Effector CD8-positive, alpha-beta T cell (primary cell): ENCODE data around the gene MCM5.
"Not testable (repeated sequence)": the region's sequence is repeated elsewhere in the genome, so short reads cannot be mapped to it uniquely, and the experiment has no call there.

ENCODE experiments used
- DNase-seq: peaks from one replicate; lab custom pipeline; 2025; lab: John Stamatoyannopoulos, UW

MCM5 gene

GRCh38 chr22:35379146-35379993 is 20.6 kb upstream of the MCM5 start:
- DNase-seq, result no peak

GRCh38 chr22:35380013-35380412 is 19.9 kb upstream of the MCM5 start:
- DNase-seq, result no peak

- no peak for DNase-seq
These were observed 19.2 kb upstream of the MCM5 start, which contains the start of gene HMOX1 for GRCh38 chr22:35380537-35381423. Gene HMOX1 (plus strand): TSS chr22:35381096. CDS start chr22:35381174, 78 bp downstream.

DNA sequence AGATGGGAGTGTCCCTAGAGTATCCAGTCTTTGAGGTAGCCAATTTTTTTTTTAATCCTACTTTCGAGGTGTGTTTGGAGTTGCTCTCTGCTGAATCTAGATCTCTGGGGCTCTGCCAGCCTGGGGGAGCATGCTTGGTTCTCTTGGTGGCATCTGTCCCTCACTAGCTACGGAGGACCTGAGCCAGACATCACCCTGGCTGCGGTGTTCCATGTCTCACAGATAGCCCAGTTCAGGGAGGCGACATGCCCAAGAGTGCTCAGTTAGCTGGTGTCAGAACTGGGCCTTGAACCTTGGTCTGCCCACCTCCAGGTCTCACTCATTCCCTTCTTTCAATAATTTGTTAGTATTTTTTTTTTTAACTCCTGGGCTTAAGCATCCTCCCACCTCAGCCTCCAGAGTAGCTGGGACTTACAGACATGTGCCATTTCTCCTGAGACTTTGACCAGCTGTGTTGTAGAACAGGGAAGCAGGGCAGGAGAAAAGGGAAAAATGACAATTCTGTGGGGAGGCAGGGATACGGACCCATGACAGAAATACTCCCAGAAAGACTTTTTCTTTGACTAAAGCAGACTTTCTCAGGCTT is 18.4 kb upstream of the MCM5 start:
- no peak for DNase-seq

GRCh38 chr22:35383679-35384071 is 16.3 kb upstream of the MCM5 start:
- DNase-seq, result no peak

DNA sequence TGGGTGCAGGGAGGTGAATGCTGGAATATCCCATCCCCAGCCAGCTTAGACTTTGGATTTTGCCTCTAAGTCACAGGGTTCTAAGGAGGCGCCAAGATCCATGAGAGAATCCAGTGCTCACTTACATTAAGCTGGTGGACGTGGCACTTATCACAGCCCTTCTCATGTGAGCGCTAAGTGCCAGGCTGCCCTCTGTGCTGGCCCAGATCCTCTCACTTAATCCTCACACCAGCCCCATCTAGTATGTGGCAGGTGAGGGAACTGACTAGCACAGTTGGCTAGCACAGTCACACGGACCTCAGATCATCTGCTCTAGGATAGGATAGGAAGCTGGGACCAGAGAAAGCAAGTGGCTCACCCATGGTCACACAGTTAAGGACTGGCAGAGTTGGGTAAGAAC is 15.4 kb upstream of the MCM5 start:
- DNase-seq, result no peak

GRCh38 chr22:35384975-35385588 is 14.9 kb upstream of the MCM5 start:
- DNase-seq, result no peak

GRCh38 chr22:35386670-35387288 is 13.2 kb upstream of the MCM5 start:
- DNase-seq, result no peak

- no peak for DNase-seq
These were observed 9.0 kb upstream of the MCM5 start for GRCh38 chr22:35390933-35391332.

DNA sequence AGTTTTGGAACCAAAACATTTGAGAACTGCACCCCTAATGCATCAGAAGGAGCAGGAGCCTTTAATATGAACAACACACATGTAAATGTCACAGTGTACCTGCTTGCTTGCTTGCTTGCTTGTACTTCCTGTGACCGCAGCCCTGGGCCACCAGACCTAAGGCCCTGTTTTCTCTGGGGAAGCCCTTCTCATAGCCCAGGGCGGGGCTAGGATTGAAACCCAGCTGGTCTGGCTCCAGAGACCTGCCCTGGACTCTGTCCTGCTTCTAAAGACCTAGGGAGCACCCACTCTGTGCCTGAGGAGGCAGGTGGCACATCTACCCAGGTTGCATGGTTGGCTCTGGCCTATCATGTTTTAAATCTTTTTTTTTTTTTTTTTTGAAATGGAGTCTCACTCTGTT is 7.6 kb upstream of the MCM5 start:
- no peak for DNase-seq

DNA sequence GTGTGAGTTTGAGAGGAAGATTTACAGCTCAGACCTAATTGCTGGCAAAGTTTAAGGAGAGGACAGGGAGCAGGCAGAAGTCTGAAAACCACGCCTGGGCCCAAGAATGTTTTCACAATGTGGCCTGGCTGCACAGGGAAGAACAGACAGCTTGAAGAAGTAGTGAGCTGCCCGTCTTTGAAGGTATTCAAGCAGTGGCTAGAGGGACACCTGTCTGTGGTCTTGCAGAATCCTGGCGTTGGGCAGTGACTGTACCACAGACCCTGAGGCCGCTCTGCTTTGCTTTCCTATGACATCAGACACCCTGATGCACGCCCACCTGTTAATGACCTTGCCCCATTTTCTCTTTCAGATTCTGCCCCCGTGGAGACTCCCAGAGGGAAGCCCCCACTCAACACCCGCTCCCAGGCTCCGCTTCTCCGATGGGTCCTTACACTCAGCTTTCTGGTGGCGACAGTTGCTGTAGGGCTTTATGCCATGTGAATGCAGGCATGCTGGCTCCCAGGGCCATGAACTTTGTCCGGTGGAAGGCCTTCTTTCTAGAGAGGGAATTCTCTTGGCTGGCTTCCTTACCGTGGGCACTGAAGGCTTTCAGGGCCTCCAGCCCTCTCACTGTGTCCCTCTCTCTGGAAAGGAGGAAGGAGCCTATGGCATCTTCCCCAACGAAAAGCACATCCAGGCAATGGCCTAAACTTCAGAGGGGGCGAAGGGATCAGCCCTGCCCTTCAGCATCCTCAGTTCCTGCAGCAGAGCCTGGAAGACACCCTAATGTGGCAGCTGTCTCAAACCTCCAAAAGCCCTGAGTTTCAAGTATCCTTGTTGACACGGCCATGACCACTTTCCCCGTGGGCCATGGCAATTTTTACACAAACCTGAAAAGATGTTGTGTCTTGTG is 6.6 kb upstream of the MCM5 start:
- DNase-seq, result no peak

DNA sequence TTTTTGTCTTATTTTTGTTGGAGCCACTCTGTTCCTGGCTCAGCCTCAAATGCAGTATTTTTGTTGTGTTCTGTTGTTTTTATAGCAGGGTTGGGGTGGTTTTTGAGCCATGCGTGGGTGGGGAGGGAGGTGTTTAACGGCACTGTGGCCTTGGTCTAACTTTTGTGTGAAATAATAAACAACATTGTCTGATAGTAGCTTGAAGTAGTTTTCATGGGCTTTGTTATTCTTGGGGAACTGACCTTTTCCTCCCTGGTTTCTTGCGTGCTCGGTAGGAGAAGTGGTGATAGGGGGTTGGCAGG is 6.0 kb upstream of the MCM5 start:
- DNase-seq, result no peak

GRCh38 chr22:35394810-35395563 is 5.0 kb upstream of the MCM5 start:
- DNase-seq, result no peak

- not testable (repeated sequence) for DNase-seq
These were observed 3.3 kb upstream of the MCM5 start for GRCh38 chr22:35396622-35397021.

- no peak for DNase-seq
These were observed 2.6 kb upstream of the MCM5 start for GRCh38 chr22:35397095-35397904.

- DNase-seq, result no peak
These were observed 1.4 kb upstream of the MCM5 start for GRCh38 chr22:35398591-35398973.

GRCh38 chr22:35399114-35399677 is 744 bp upstream of the MCM5 start:
- no peak for DNase-seq

DNA sequence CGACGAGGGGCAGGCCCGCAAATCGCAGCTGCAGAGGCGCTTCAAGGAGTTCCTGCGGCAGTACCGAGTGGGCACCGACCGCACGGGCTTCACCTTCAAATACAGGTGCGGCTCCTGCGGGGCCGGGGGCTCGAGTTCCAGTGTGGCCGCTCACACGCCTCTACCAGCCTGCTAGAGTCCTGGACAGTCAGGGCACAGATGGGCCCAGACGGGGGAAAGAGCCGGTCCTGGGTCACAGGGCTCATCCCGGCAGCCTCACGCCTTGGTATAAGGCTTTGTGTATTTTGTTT is 506 bp downstream of the MCM5 start:
- no peak for DNase-seq

DNA sequence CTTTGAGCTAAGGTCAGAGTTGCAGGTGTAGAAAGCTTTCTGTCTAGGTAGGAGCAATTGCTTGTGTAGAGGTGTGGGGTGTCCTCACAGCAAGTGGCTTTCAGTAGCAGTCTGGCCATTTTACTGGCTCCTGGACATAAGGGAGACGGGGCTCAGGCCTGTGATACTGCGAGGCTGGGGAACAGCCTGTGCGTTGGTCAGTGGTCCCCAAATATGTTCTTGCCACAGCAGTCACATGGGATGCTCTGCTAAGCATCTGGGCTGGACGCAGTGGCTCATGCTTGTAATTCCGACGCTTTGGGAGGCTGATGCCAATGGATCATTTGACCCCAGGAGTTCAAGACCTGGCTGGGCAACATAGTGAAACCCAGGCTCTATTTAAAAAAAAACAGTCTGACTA is 1.9 kb downstream of the MCM5 start:
- DNase-seq, result no peak
